ENCODE measurements around the gene IFITM1.

DNA sequence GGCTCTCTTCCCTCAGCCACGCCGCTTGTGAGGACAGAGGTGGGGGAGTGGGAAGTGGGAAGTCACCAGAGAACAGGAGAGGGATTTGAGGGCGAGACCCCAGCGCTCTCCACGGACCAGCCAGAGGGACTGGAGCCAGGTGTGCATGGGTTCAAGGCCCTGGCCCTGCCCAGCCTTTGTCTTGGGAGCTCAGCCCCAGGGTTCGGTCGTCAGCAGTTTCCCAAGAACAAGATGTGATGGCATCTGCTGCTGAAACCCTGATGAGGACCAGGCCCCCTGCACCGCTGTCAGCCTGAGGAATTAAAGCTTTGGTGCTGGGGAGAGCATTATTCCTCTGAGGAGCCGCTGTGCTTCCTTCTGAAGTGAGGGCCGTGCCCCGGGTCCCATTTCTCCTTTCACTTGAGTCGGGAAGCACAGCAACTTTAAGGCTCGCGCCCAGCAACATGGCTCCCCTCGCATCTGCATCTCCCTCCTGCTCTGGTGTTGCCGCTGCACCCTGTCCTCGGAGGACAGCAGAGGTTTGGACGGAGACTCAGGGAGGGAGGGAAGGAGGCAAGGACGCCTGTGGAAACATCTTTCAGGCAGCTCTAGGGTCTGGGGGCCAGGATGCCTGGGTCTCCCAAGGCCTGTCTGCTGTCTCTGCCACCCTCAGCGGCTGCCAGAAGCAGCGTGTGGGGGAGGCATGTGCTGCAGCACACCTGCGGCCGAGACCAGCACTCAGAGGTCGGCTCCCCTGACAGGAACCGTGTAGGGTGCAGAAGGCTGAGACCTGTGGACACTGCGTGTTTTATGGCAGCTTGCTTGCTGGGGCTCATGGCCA lies 18.3 kb upstream of the IFITM1 start:
- TF ChIP-seq CTCF (IDR thresholded peaks at IDR 0.05) (no peak), POLR2A (IDR thresholded peaks at IDR 0.05) (no peak)
